Measurements from ENCODE around the gene LIMCH1. TPM values are rescaled to one million over a fixed set of nuclear protein-coding genes. Genes with fewer than 3 reads are reported as not detected.

LIMCH1 gene
- polyA plus RNA-seq, 1 of the 3 experiments (the other 2 are of a cell fraction): 1.2 TPM

DNA sequence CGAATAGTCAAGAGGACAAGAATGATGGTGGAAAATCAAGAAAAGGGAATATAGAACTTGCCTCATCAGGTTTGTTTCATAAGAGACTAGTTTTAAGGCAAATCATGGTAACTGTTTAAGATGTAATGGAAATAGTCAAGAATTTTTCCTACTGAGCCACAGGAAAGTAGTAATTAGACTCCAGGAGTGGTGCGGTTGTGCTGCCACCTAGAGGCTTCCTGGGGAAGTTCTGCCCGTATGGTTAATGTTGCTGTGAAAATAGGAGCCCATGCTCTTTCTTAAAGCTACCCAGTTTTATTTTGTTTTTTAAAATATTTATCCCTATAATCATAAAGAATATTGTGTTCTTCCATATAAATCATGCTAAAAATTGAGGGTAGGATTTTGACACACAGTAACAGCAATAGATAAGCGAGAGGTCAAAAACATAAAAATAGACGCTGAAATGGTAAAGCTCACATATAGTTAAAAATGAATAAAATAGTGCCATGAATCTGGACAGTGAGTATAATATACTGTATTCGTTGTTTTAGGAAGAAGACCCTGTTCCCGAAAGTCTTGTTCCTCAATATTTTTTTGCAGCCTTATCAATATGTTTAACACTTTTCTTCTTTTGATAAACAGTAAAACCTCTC is 123.6 kb downstream of the LIMCH1 start:
- no peak overlapping the region for H3K27ac ChIP-seq (ENCODE audit: low read depth in 2 of 2, low read length in 1 of 2)
- no peaks in the 10 kb centered on the region for H3K36me3 ChIP-seq (replicated peaks in 1 of 2; ENCODE audit: control insufficient read depth in 1 of 2, insufficient read depth in 2 of 2, low read length in 1 of 2)
- H3K9me3 ChIP-seq: no peaks in the 10 kb centered on the region
- WGBS (ENCODE audit: low lambda C conversion rate): 43% methylated on average over 7 of the region's 7 CpGs
- H3K9ac ChIP-seq: no peak overlapping the region
- H3K4me1 ChIP-seq (ENCODE audit: control insufficient read depth in 1 of 2, insufficient read depth in 2 of 2, low read depth in 1 of 2, low read length in 1 of 2): peaks cover 0 to 3% of the 10 kb centered on the region in 2 experiments; a peak in 1 of 4 replicates
- ChIA-PET CTCF (interaction anchor here (0.6 to 6.1 kb wide), 73 partner anchors 9 to 421 kb away, joined by 3 to 92 read pairs (median 4); partner anchors contain the start of gene UCHL1), POLR2A (interaction anchor here (0.6 to 0.7 kb wide), 2 partner anchors 381 to 403 kb away, joined by 3 to 4 read pairs; no protein-coding TSS in a partner anchor)
- H3K4me3 ChIP-seq (ENCODE audit: low read depth in 2 of 2, low read length in 1 of 2): no peak overlapping the region; a peak in 1 of 4 replicates
- H3K79me2 ChIP-seq (ENCODE audit: insufficient read depth): no peaks in the 10 kb centered on the region
- no peak for TF ChIP-seq JUND (IDR thresholded peaks at IDR 0.05)
- TF ChIP-seq SMC3 (IDR thresholded peaks at IDR 0.05; ENCODE audit: low read depth, low read length): peak; percentile 91
- TF ChIP-seq, protein P1, sequence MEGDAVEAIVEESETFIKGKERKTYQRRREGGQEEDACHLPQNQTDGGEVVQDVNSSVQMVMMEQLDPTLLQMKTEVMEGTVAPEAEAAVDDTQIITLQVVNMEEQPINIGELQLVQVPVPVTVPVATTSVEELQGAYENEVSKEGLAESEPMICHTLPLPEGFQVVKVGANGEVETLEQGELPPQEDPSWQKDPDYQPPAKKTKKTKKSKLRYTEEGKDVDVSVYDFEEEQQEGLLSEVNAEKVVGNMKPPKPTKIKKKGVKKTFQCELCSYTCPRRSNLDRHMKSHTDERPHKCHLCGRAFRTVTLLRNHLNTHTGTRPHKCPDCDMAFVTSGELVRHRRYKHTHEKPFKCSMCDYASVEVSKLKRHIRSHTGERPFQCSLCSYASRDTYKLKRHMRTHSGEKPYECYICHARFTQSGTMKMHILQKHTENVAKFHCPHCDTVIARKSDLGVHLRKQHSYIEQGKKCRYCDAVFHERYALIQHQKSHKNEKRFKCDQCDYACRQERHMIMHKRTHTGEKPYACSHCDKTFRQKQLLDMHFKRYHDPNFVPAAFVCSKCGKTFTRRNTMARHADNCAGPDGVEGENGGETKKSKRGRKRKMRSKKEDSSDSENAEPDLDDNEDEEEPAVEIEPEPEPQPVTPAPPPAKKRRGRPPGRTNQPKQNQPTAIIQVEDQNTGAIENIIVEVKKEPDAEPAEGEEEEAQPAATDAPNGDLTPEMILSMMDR (IDR thresholded peaks at IDR 0.05): peak; percentile 98
- 0 out of 2 replicates have a peak, but pooled peaks have one; percentile 35 for TF ChIP-seq RCOR1 (IDR thresholded peaks at IDR 0.05; ENCODE audit: low read length)
- peak; percentile 97 for TF ChIP-seq RAD21 (IDR thresholded peaks at IDR 0.05; ENCODE audit: low read length)
- no peak for TF ChIP-seq FOXM1 (IDR thresholded peaks at IDR 0.05; ENCODE audit: low read depth)
- TF ChIP-seq EP300 (IDR thresholded peaks at IDR 0.05; ENCODE audit: borderline replicate concordance in 1 of 2, low read depth in 1 of 2, low read length in 1 of 2): no peak
- H3K4me2 ChIP-seq: no peak overlapping the region
- H3K9me2 ChIP-seq: no peaks in the 10 kb centered on the region
- H3F3A ChIP-seq (replicated peaks; ENCODE audit: insufficient read depth): no peaks in the 10 kb centered on the region
- no peaks in the 10 kb centered on the region for H3K27me3 ChIP-seq (ENCODE audit: insufficient read depth)
- no peak overlapping the region for H2AFZ ChIP-seq (ENCODE audit: low read depth)
- peak; percentile 56 for DNase-seq
- no peaks in the 10 kb centered on the region for H4K20me1 ChIP-seq (ENCODE audit: insufficient read depth)

DNA sequence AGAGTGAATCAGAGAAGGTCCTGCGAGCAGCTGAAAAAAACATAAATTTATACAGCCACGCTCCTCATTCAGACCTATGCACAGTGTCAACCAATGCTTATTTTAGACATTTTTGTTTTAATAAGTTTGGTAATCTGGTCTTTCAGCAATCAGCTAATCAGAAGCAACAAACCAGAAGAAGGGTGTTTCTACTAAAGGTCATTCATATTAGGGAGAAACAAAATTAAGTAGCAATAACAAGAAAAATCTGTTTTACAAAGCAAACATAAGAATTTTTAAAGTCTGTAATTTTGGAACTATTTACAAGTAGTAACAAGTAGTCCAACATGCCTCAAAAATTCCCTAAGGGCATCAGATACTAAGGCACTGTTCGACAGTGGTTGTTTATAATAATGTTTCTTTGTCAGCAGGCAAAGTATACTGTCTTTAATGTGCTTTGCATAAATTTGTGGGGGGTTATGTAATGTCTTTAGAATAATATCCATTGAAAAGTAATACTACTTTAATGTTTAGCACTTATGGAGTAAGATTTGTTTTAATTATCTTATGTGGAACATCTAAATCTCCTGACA is 127.8 kb downstream of the LIMCH1 start:
- CTCF ChIA-PET: interaction anchor here (1.2 to 6.1 kb wide), 2 partner anchors 220 to 386 kb away, joined by 3 to 92 read pairs; no protein-coding TSS in a partner anchor
- Histone ChIP-seq H2AFZ (ENCODE audit: low read depth) (no peak overlapping the region), H3K9me2 (no peaks in the 10 kb centered on the region), H3K4me3 (ENCODE audit: low read depth in 2 of 2, low read length in 1 of 2) (no peak overlapping the region), H3K9ac (no peak overlapping the region), H3F3A (replicated peaks; ENCODE audit: insufficient read depth) (no peaks in the 10 kb centered on the region), H3K36me3 (replicated peaks in 1 of 2; ENCODE audit: control insufficient read depth in 1 of 2, insufficient read depth in 2 of 2, low read length in 1 of 2) (no peaks in the 10 kb centered on the region), H3K4me2 (no peak overlapping the region), H3K79me2 (ENCODE audit: insufficient read depth) (no peaks in the 10 kb centered on the region), H3K4me1 (ENCODE audit: control insufficient read depth in 1 of 2, insufficient read depth in 2 of 2, low read depth in 1 of 2, low read length in 1 of 2) (peaks cover 0 to 3% of the 10 kb centered on the region in 2 experiments; a peak in 1 of 4 replicates), H3K27me3 (ENCODE audit: insufficient read depth) (no peaks in the 10 kb centered on the region), H3K9me3 (no peaks in the 10 kb centered on the region), H3K27ac (ENCODE audit: low read depth in 2 of 2, low read length in 1 of 2) (no peak overlapping the region), H4K20me1 (ENCODE audit: insufficient read depth) (no peaks in the 10 kb centered on the region)
- 55% methylated on average over 3 of the region's 3 CpGs for WGBS (ENCODE audit: low lambda C conversion rate)
- POLR2A ChIA-PET: no interaction called here
- DNase-seq: no peak
- no peak for TF ChIP-seq RAD21 (IDR thresholded peaks at IDR 0.05; ENCODE audit: low read length)

DNA sequence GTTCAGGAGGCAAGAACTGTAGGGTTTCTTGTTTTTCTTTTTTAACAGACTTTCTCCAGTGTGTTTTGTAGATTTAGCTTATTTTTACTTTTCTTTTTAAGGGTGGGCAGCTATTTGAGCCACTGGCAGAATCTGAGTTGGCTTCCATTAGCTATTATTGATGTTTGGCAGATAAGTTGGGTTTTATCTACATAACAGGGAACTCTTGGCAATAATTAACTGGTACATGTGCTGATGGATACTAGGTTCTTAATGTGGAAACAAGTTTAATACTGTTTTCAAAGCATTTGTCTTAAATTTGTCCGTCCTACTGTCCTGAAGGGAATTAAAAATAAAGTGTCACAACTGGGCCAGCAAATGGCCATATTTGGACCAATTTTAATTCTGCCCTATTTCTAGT is 130.1 kb downstream of the LIMCH1 start:
- WGBS (ENCODE audit: low lambda C conversion rate): 38% methylated on average over 1 of the region's 1 CpG

More for the DNA sequence above, 130.1 kb downstream of the LIMCH1 start:
- CTCF ChIA-PET: interaction anchor here (1.1 kb wide), 1 partner anchor 387 kb away, joined by 5 read pairs; no protein-coding TSS in a partner anchor
- Histone ChIP-seq H3K9me2 (no peaks in the 10 kb centered on the region), H4K20me1 (ENCODE audit: insufficient read depth) (no peaks in the 10 kb centered on the region), H3K27ac (ENCODE audit: low read depth in 2 of 2, low read length in 1 of 2) (no peak overlapping the region; a peak in 1 of 4 replicates), H3K9ac (no peak overlapping the region), H3K4me3 (ENCODE audit: low read depth in 2 of 2, low read length in 1 of 2) (no peak overlapping the region), H3K36me3 (replicated peaks in 1 of 2; ENCODE audit: control insufficient read depth in 1 of 2, insufficient read depth in 2 of 2, low read length in 1 of 2) (no peaks in the 10 kb centered on the region), H3K4me2 (no peak overlapping the region), H2AFZ (ENCODE audit: low read depth) (no peak overlapping the region), H3F3A (replicated peaks; ENCODE audit: insufficient read depth) (no peaks in the 10 kb centered on the region), H3K4me1 (ENCODE audit: control insufficient read depth in 1 of 2, insufficient read depth in 2 of 2, low read depth in 1 of 2, low read length in 1 of 2) (peaks cover 0 to 3% of the 10 kb centered on the region in 2 experiments; a peak in 1 of 4 replicates), H3K27me3 (ENCODE audit: insufficient read depth) (no peaks in the 10 kb centered on the region), H3K79me2 (ENCODE audit: insufficient read depth) (no peaks in the 10 kb centered on the region), H3K9me3 (no peaks in the 10 kb centered on the region)
- DNase-seq: no peak
- POLR2A ChIA-PET: no interaction called here
- TF ChIP-seq FOXM1 (IDR thresholded peaks at IDR 0.05; ENCODE audit: low read depth) (no peak), SMC3 (IDR thresholded peaks at IDR 0.05; ENCODE audit: low read depth, low read length) (no peak), GATA2 (CRISPR knock-in tag; IDR thresholded peaks at IDR 0.05) (no peak)
- TF ChIP-seq, protein P1 (IDR thresholded peaks at IDR 0.05): no peak
